Stimulated activated CD8-positive, alpha-beta memory T cell treated with anti-CD3 and anti-CD28 coated beads, Interleukin-2, amount 100 ng/mL, for 48 hours (primary cell): ENCODE results near the gene TEDC1.

Experiments
- DNase-seq, 2 donors: peaks; one replicate each; pipeline ENCODE4 v3.0.0-alpha.2; 2020; ENCODE audit warnings: low read depth in 2 of 2

The TEDC1 gene

DNA sequence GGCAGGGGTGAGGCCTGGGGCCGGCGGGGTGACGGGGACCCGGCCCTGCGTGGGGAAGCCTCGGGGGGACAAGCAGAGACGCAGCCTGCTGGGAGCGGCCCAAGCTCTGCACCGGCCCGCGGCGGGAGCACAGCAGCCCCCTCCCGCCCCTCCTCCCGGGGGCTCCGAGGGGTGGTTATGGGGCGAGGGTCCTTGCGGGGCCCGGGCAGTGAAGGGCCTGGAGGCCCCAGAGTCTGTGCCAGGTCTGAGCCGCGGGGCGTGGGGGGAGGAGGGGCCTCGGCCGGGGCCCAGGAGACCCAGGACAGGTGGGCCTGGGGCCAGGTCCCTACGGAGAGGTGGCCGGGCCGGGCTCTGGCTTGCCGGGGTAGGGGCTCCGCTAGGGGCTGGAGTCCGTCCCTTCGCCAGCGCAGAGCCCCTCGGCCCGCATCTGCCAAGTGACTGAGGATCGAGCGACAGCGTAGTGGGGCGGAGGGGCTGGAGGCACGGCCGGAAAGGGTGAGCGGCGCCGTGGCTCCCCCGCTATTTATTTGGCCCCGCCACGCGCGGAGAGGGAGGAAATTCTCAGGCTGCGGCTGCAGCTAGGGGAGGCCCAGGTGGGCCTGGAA, 35.8 kb downstream of the TEDC1 start:
- no peak for DNase-seq

DNA sequence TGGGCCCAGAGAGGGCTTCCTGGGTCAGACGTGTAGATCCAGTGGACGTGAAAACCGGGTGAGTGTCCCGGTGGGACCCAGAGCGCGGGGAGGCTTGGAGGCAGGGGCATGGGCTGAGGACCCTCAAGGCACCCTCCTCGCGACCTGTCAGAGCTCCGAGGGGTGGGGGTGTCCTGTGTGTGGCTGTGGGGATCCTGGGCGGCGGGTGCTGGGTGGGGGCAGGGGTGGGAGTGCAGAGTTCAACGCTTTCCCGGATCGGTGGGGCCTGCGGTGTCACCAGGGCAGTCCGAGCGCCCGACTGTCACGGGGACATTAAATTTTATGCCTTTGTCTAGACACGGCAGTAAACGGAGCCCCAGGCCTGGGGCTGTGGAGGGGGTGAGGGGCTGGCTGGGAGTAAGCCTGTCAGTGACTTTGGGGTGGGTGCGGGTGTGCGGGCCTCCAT, 36.4 kb downstream of the TEDC1 start:
- no peak for DNase-seq

DNA sequence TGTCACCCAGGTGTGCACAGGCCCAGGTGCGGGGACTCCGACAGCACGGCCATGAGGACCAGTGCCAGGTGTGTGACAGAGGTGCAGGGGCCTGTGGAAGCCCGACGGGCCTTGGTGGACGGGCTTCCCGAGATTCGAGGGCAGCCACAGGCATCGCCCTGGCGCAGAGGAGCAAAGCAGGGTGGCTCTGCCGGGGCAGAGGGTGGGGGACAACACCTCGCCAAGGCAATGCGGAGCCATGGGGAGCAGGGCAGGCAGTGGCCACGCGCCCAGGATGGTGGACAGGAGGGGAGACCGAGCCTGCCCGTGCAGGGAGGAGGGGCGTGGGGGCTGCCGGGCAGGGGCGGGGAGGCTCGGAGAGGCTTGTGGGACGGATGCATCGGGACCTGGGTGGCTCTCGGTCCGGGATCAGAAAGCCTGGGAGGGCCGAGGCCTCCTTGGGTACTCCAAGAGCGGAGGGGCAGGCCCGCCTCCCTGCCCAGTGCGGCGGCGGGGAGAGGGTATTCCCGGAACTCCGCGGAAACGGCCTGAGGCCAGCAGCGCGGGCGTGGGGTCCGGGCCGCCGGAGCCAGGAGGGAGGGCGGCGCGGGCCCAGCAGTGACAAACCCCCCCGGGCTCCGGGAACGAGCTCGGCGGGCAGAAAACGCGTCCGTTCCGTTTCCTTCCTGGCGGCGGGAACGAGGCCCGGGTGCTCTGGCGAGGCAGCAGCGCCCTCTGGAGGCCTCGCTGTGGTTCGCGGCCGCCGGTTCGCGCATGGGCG, 37.0 kb downstream of the TEDC1 start:
- DNase-seq = peak; percentile 73 to 79

DNA sequence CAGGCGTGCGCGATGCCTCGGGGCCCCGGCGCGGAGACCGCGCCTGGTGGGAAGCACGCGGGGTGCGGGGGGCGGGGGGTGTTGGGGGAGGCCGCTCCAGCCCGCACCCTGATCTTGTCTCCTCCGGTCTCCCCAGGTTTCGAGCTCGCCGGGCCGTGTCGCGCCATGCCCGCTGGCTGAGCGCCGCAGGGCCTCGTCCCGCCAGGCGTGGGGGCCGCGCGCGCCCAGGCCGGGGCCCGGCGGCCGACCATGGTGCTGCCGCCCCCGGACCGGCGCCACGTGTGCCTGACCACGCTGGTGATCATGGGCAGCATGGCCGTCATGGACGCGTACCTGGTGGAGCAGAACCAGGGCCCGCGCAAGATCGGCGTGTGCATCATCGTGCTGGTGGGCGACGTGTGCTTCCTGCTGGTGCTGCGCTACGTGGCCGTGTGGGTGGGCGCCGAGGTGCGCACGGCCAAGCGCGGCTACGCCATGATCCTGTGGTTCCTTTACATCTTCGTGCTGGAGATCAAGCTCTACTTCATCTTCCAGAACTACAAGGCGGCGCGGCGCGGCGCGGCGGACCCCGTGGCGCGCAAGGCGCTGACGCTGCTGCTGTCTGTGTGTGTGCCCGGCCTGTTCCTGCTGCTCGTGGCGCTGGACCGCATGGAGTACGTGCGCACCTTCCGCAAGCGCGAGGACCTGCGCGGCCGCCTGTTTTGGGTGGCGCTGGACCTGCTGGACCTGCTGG, 37.7 kb downstream of the TEDC1 start:
- DNase-seq = peak in 1 of 2 donors; percentile 48

DNA sequence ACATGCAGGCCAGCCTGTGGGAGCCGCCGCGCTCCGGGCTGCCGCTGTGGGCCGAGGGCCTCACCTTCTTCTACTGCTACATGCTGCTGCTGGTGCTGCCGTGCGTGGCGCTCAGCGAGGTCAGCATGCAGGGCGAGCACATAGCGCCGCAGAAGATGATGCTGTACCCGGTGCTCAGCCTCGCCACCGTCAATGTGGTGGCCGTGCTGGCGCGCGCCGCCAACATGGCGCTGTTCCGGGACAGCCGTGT, 38.2 kb downstream of the TEDC1 start:
- no peak for DNase-seq

DNA sequence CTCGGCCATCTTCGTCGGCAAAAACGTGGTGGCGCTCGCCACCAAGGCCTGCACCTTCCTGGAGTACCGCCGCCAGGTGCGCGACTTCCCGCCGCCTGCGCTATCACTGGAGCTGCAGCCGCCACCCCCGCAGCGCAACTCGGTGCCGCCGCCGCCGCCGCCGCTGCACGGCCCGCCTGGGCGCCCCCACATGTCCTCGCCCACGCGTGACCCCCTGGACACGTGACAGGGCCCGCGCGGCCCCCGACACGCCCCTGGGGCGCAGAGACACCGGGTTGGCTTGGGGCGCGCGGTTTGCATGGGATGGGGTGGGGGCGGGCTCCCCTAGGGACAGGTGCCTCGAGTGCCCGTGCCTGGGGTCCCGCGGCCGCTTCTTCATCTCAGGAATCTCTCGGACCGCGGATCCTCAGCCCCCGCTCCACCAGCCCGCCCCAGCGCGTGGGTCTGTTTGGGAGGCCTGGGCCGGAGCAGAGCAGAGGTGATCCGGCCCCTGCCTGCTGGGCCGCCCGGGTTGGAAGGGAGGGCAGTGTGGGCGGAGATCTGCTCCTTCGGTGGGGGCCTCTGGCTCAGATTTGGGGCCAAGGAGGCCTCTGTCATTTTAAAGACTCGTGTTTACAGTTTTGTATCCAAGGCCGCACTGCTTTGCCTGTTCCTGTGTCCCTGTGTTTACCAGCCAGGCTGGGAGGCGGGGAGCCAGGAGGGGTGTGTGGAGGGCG, 38.7 kb downstream of the TEDC1 start:
- no peak for DNase-seq

DNA sequence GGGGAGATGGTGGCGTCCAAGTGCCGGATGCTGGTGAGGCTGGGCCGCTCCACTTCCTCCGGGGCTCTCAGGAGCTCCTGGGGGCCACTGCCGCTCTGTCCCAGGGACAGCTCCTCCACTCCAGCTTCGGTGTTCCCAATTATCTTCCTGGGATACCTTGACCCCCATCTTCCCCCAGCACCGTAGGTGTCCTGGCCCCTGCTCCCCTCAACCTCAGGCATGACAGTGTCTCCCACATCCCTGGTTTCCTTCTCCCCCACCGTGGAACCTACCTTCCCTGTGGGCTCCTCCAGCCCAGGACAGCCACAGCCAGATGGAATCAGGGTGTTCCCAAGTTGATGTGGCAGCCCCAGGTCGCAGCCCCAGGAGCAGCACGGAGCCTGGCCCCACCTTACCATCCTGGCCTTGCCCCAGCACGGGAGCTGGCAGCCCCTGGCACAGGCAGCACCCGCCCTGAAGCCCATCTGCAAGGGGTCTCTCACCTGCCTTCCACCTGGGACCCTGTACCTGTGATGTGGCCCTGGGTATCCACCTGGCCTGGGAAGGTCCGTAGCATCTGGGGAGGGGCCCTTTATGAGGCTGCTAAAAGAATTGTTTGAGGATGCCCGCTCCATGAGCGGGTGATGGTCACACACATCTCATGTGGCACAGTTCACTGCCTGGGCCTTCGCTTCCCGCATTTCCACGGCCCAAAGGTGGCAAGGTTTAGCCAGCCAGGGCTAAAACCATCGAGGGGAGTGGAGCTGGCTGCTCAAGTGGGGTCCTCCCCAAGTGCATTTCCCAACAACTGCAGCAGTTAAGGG, 39.4 kb downstream of the TEDC1 start:
- no peak for DNase-seq

DNA sequence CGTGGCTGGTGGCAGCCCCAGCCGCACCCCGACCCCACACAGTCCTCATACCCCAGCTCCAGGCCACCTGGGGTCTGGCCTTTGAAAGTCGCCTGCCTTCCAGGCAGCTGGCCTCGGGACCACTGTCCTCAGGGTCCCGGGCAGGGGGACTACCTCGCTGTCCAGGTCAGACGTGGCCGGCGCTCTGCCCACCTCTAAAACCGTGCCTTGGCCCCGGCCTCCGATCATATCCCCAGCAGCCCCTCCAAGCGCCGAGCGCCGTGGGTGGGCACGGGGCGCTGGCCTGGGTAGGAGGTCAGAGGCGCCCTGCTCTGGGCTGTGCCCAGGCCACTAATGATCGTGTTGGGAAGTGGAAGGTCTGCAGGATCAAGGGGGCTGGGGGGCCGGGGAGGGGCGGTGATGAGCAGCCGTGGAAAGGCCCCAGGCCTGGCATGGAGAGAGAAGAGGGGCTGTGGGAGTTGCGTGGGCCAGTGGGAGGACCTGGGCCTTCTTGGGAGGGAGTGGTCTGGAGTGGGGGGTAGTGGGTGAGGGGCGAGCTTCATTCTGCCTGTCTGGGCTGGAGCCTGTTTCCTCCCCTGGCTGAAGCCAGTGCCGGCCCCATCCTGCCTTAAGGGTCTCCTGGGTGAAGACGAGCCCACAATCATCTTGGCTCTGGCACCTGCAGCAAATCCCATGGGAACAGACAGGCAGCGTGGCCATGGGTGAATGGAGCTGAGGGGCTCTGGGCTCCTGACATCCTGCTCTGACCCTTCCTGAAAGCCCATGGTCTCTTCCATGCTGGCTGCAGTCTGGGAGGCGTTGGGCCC, 40.2 kb downstream of the TEDC1 start:
- DNase-seq = no peak

DNA sequence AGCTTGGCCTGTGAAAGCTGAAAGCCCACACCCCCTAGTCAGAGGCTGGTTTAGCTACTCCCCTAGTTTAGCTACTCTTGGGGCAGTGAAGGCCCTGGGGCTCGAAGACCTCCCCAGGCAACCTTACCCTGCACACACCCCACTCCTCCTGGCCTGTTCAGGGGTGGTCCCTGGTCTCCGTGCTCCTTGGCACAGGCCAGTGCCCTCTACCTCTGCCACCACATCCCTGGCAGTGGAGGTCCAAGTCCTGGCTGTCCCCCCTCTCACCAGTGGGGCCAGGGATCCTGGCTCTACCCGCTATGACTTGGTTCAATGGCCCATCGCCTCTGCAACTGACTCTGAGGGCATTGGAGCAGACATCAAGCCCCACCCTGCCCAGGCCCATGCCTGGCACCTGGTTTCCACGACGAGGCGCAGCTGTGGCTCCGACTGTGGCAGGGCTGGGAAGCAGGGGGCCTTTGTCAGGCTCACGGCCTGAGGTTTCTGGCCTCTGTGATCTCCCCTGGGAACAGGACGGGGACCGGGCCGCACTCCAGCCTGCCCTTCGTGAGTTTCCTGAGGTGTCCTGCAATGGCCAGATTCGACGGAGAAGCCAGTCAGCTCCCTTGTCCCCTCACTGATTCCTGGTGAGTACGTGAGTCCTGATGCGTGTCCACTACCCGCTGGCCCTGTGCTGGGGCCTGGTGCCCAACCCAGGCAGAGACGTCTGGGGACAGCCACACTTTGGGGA, 41.0 kb downstream of the TEDC1 start:
- no peak for DNase-seq

DNA sequence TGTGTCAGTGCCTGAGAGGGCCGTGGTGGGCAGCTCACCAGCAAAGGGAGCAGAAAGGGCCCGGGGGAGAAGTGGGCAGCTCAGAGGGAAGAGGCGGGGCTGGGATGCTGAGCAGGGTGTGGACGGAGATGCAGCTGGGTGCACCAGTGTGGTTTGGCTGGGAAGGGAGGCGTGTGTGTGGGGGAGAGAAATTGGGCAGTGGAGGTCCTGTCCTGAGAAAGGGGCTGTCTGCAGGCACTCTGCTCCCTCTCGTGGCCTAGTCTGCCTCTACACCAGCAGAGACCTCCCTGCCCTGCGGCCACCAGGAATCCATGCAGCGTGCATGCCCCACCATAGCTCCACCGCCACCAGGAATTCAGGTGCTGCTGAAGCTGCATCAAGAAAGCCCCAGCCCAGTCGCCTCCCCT, 41.7 kb downstream of the TEDC1 start:
- DNase-seq = no peak

DNA sequence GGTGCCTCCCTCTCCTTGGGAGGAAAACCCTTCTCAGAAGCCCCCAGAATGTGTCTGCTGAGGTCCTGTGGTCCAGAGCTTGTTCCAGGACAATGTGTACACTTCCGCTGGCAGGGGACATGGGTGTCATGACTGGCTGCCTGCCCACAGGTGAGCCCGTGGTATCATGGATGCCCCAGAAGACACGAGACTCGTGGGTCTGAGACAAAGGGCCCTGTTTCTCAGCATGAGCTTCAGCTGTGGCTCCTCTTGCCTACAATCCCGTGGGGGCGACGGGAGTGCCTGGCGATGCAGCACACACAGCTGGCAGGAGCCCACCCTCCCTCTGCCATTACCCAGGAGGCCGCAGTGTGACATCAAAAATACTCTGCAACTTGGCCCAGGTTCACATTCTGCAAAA, 42.3 kb downstream of the TEDC1 start:
- DNase-seq = no peak

DNA sequence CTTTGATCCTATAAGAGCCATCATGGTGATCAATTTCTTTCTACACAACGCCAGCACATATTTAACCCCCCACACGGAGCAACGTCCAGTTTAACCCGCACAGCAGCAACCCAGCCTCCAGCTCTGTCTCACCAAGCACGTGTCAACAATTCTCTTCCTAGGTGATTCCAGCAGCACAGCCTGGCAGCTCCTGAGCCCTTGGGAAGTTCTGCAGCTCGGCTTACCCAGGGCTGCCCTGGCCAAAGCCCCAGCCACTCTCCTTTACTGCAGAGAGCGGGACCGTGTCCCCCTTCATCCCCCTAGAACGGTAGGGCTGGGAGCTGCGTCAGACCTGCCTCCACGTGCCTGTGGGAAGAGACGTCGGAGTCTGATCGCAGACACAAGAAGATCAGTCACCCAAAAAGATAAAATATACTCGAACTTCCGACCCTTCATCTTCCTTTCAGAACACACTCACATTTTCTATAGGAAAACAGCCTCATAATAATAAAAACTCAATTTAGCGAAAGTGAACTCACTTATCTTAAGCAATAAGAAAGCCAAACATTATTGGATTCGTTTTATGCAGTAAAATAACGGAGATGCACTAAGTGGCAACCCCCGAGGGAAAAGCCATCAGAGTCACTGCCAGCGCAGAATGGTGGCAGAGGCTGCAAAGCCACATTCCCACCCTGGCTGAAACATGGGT, 42.9 kb downstream of the TEDC1 start:
- DNase-seq = no peak

DNA sequence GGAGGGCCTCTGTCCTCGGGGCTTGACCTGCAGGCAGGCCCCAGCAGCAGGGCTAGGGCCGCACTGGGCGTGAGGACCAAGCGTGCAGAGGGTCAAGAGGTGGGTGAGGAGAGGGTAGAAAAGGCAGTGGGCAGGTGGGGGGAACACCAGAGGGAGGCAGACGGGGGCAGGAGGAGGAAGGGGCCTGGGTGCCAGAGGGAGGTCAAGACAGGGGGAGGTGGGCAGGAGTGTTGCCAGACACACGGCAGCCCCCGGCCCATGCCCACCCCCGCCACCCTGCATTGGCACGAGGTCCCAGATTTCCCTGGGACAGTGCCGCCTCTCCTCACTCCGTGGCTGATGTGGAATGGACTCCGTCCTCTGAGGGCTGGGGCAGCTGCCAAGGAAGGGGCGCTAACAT, 43.5 kb downstream of the TEDC1 start:
- no peak for DNase-seq

DNA sequence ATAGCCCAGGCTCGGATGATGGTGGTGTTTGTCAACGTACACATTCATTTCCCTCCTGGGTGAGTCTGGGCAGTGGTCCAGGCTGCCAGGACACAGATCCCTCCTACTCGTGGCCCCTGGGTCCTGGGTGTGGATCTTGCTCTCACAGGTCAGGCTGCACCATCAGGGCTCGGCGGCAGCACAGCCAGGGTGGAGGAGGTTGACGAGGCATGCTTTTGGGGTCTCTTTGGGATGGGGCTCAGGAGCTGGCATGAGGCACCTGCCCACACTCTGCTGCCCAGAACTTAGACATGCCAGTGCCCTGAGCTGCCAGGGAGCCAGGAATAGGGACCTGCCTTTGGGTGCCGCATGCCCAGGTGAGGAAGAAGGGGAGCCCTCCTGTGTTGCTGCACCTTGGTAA, 45.0 kb downstream of the TEDC1 start:
- no peak for DNase-seq

DNA sequence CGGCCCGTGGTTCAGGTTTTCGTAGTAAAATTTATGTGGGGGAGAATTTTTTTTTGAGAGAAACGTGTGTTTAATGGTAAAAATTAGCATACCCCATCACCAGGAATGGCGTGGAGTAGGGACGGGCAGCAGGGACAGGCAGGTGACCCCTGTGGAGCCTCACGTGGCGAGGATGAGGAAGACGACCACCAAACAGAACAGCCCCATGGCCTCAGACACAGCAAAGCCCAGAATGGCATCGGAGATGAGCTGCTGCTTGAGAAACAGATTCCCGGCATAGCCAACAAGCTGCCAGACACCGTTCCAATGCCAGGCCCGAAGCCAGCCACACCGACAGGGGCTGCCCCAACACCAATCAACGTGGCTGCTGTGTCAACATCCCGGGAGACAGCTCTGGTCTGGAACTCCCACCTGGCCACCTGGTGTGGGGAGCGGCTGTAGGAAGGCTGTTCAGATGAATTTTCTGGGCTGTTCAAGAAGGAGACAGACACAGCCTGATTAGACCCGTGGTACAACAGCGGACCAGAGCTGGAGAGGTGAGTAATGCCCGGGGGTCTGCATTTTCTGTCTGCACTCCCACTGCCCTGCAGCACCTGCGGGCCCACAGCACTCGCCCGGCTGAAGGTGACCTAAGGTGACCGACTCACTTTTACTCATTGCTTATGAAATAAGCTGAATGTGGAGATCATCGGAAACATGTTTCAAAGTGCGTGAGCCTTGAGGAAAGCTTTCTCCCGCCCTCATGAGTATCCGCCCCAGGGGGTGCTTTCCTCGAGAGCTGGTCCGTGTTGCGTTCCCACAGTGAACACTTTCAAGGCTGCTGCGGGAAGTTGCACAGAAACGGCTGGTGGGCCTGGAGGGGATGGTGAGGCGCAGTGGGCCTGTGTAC, 45.9 kb downstream of the TEDC1 start:
- no peak for DNase-seq

DNA sequence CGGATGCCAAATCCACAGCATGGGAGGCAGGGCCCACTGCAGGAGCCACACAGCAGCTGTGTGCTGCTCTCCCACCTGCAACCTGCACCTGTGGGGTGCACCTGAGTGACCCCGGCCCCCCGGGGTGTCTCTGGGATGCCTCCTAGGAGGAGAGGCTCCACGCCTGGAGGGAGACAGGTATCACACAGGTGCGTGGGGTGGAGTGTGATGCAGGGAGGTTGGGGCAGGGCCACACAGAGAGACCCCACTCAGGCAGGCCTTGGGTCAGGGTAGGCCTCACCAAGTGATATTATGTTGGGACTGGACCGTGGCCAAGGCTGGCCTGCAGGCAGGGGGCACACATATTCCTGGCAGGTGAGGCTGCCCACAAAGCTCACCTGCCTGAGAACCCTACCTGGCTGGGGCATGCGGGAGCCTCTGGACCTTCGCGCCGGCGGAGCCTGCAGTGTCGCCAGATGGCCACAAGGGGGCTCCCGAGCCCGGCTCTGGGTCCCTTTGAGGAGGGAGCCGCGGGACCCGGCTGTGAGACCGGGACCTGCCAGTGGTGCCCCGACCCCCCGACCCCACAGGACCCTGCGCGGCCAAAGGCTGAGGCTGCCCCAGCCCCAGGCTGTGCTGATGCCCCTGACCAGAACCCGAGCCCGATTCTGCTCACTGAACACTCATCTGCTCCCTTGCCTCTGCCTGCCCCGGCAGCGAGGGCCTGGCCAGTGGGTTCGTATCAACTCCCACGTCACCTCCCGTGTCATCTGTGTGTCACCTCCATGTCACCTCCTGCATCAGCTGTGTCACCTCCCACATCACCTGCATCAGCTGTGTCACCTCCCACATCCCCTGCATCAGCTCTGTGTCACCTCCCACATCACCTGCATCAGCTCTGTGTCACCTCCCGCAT, 46.8 kb downstream of the TEDC1 start:
- DNase-seq = peak; percentile 52 to 57

DNA sequence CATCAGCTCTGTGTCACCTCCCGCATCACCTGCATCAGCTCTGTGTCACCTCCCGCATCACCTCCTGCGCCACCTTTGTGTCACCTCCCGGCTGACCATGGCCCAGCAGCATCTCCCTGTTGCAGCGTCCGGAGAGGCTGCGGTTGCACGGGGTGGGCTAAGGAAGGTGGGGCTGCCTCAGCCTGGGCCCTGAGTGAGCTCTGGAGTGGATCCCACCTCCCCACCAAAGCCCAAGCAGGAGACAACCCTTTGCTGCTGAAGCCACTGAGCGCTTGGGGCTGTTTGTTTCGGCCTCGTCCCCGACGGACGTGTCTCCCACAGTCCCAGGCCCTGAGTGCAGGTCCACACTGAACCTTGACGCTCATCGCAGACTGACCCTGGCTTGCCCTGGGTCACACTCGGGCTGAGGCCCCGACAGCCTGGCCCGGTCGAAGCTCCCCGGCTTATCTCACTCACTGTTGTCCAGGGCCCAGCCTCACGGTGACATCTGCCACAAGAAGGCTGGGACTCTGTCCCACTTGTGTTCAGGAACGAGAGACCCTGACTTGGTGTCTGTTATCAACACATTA, 47.5 kb downstream of the TEDC1 start:
- DNase-seq = no peak
